A549 (cell line): ENCODE results near the gene TDRD3. TPM values are rescaled to one million over a fixed set of nuclear protein-coding genes. Genes with fewer than 3 reads are reported as not detected.

Source experiments
- ATAC-seq, 2 experiments: fragments of 200-7000 bp in 1 of 2; fragments of >200 bp in 1 of 2; cut with Nextera tagmentation in 1 of 2; cut with Tn5 transposase in 1 of 2; 3 replicates each; pipeline versions ENCODE4 v1.8.0 to v1.9.1; 2018 to 2020; ENCODE audit warnings: mild to moderate bottlenecking in 1 of 2, moderate library complexity in 1 of 2
- CTCF ChIA-PET: fragments of 300-600 bp; sonication (Branson Sonifier 250); formaldehyde crosslinking; extraction: SDS; loops from one replicate; lab custom pipeline; 2021; ENCODE audit warnings: antibody characterized with exemption, inconsistent platforms; lab: Yijun Ruan, JAX
- POLR2A ChIA-PET: fragments of 350-600 bp; formaldehyde crosslinking; extraction: SDS; loops from one replicate; lab custom pipeline; 2021; ENCODE audit warnings: antibody characterized with exemption, inconsistent platforms; lab: Yijun Ruan, JAX
- DNase-seq, 2 experiments: peaks; one replicate each; pipeline versions ENCODE4 v3.0.0 to v3.0.0-alpha.2; 2011 to 2016; ENCODE audit warnings: low read depth in 1 of 2, low spot score in 1 of 2
- FAIRE-seq: peaks from 2 replicates; lab custom pipeline; 2011; peaks lifted over from hg19 to GRCh38; lab: Jason Lieb, UNC
- H3K27ac ChIP-seq, 2 experiments: fragments of >200 bp; sonication (Bioruptor Twin); formaldehyde crosslinking; 3 replicates each; pipeline ENCODE4 v1.5.1; 2016 to 2017
- H3K4me1 ChIP-seq: fragments of >200 bp; sonication (Bioruptor Twin); formaldehyde crosslinking; 3 replicates; pipeline ENCODE4 v1.6.1; 2016
- H3K4me2 ChIP-seq: fragments of >200 bp; sonication (Bioruptor Twin); formaldehyde crosslinking; 3 replicates; pipeline ENCODE4 v1.6.1; 2016
- H3K4me3 ChIP-seq: fragments of >200 bp; sonication (Bioruptor Twin); formaldehyde crosslinking; 3 replicates; pipeline ENCODE4 v1.5.1; 2016
- H3K9me3 ChIP-seq: fragments of >200 bp; sonication (Bioruptor Twin); formaldehyde crosslinking; 3 replicates; pipeline ENCODE4 v1.6.1; 2016
- BHLHE40 ChIP-seq: IDR thresholded peaks from 2 replicates; pipeline ENCODE4 v1.6.1; 2012; ENCODE audit warnings: low read depth, low read length, inconsistent platforms
- CHD4 ChIP-seq: fragments of 200-600 bp; sonication (generic); IDR thresholded peaks from 2 replicates; pipeline ENCODE4 v1.6.1; 2016; ENCODE audit warnings: antibody characterized with exemption, mild to moderate bottlenecking, borderline replicate concordance
- EHF ChIP-seq: fragments of 250-450 bp; sonication (Bioruptor Pico); IDR thresholded peaks from 2 replicates; pipeline ENCODE4 v1.5.0; 2020; ENCODE audit warnings: mild to moderate bottlenecking
- EHMT2 ChIP-seq: fragments of 200-600 bp; sonication (generic); IDR thresholded peaks from 2 replicates; pipeline ENCODE4 v1.6.1; 2016; ENCODE audit warnings: antibody characterized with exemption, low read depth, mild to moderate bottlenecking, moderate library complexity
- EP300 ChIP-seq, 2 experiments: fragments of >200 bp; sonication (Bioruptor Twin); formaldehyde crosslinking; IDR thresholded peaks; 2 replicates in 1 of 2; 3 replicates in 1 of 2; pipeline ENCODE4 v1.6.1; 2016 to 2017
- ESRRA ChIP-seq: fragments of 150-350 bp; IDR thresholded peaks from 2 replicates; pipeline ENCODE4 v1.6.1; 2014; ENCODE audit warnings: mild to moderate bottlenecking, low read length, borderline replicate concordance
- FOSB ChIP-seq: fragments of 250-450 bp; sonication (Bioruptor Pico); IDR thresholded peaks from 2 replicates; pipeline ENCODE4 v1.5.0; 2020; ENCODE audit warnings: mild to moderate bottlenecking, moderate library complexity
- FOSL2 ChIP-seq, 2 experiments: fragments of 450-650 bp in 1 of 2; fragments of >200 bp in 1 of 2; sonication (Bioruptor Twin) in 1 of 2; formaldehyde crosslinking; IDR thresholded peaks; 2 replicates each; pipeline versions ENCODE4 v1.5.0 to v1.6.1; 2016 to 2020; ENCODE audit warnings: mild to moderate bottlenecking in 1 of 2, moderate library complexity in 1 of 2
- HOXA7 ChIP-seq: fragments of 250-450 bp; sonication (Bioruptor Pico); IDR thresholded peaks from 2 replicates; pipeline ENCODE4 v1.5.0; 2020; ENCODE audit warnings: mild to moderate bottlenecking, moderate library complexity
- JUN ChIP-seq, 2 experiments: fragments of >200 bp; sonication (Bioruptor Twin); formaldehyde crosslinking; IDR thresholded peaks; 2 replicates in 1 of 2; 3 replicates in 1 of 2; pipeline ENCODE4 v1.6.1; 2016 to 2017
- KDM1A ChIP-seq: fragments of 200-600 bp; sonication (generic); IDR thresholded peaks from 2 replicates; pipeline ENCODE4 v1.6.1; 2016; ENCODE audit warnings: low read depth, mild to moderate bottlenecking
- NR3C1 ChIP-seq: fragments of >200 bp; sonication (Bioruptor Twin); formaldehyde crosslinking; IDR thresholded peaks from 3 replicates; pipeline ENCODE4 v1.6.1; 2017
- PHF8 ChIP-seq: fragments of 200-600 bp; sonication (generic); IDR thresholded peaks from 2 replicates; pipeline ENCODE4 v1.6.1; 2016; ENCODE audit warnings: low read depth, mild to moderate bottlenecking, antibody characterized with exemption, moderate library complexity, borderline replicate concordance
- POLR2AphosphoS2 ChIP-seq: conservative IDR thresholded peaks from 2 replicates; pipeline ENCODE4 v1.6.1; 2012; ENCODE audit warnings: low read length, improper control_type of control experiment, inconsistent platforms
- RFX5 ChIP-seq: fragments of 450-650 bp; IDR thresholded peaks from 2 replicates; pipeline ENCODE4 v1.7.1; 2014; ENCODE audit warnings: antibody characterized with exemption, mild to moderate bottlenecking, moderate library complexity
- RNF2 ChIP-seq: fragments of 200-600 bp; sonication (generic); IDR thresholded peaks from 2 replicates; pipeline ENCODE4 v1.6.1; 2016; ENCODE audit warnings: low read depth, mild to moderate bottlenecking, antibody characterized with exemption, moderate library complexity, borderline replicate concordance
- TP53 ChIP-seq: fragments of 250-450 bp; sonication (Bioruptor Pico); IDR thresholded peaks from 2 replicates; pipeline ENCODE4 v1.5.0; 2021; ENCODE audit warnings: mild to moderate bottlenecking, moderate library complexity
- ZFP36 ChIP-seq: fragments of 450-650 bp; IDR thresholded peaks from 2 replicates; pipeline ENCODE4 v1.6.1; 2014; ENCODE audit warnings: borderline replicate concordance; ENCODE audit not compliant: partially characterized antibody
- WGBS: methylation state at CpG from one replicate; pipeline ENCODE4 v1.1.6; 2017; ENCODE audit errors: missing lambda C conversion rate; 5-methylcytosine and 5-hydroxymethylcytosine counted together
- polyA plus RNA-seq, 4 experiments: library from polyadenylated mRNA; depleted of rRNA in 3 of 4; stranded (reverse); fragments of >200 nt; fragmentation: RNase III in 1 of 4; extraction: RNeasy Plus Mini Kit Qiagen cat#74134 plus additional on column Dnase treatment in 1 of 4; gene quantifications; 2 replicates in 3 of 4; 3 replicates in 1 of 4; pipeline ENCODE4 v1.2.3, GENCODE V29; 2011 to 2017
- TF ChIP-seq, protein P1 (sequence below): fragments of >200 bp; sonication (Bioruptor Twin); formaldehyde crosslinking; IDR thresholded peaks from 2 replicates; pipeline ENCODE4 v1.6.1; 2016
- TF ChIP-seq, protein P2 (sequence below): fragments of 150-350 bp; IDR thresholded peaks from 2 replicates; pipeline ENCODE4 v1.6.1; 2014; ENCODE audit warnings: low read depth, mild to moderate bottlenecking, low read length
- TF ChIP-seq, protein P3 (sequence below): fragments of 200-600 bp; sonication (generic); IDR thresholded peaks from 2 replicates; pipeline ENCODE4 v1.6.1; 2016; ENCODE audit warnings: antibody characterized with exemption, mild to moderate bottlenecking, moderate library complexity
- TF ChIP-seq, protein P4 (sequence below): fragments of >200 bp; sonication (Bioruptor Twin); formaldehyde crosslinking; IDR thresholded peaks from 3 replicates; pipeline ENCODE4 v1.6.1; 2016

TDRD3 gene
- polyA plus RNA-seq, 2 of the 4 experiments (the other 2 are of a cell fraction) = 5.7 to 11.8 TPM

DNA sequence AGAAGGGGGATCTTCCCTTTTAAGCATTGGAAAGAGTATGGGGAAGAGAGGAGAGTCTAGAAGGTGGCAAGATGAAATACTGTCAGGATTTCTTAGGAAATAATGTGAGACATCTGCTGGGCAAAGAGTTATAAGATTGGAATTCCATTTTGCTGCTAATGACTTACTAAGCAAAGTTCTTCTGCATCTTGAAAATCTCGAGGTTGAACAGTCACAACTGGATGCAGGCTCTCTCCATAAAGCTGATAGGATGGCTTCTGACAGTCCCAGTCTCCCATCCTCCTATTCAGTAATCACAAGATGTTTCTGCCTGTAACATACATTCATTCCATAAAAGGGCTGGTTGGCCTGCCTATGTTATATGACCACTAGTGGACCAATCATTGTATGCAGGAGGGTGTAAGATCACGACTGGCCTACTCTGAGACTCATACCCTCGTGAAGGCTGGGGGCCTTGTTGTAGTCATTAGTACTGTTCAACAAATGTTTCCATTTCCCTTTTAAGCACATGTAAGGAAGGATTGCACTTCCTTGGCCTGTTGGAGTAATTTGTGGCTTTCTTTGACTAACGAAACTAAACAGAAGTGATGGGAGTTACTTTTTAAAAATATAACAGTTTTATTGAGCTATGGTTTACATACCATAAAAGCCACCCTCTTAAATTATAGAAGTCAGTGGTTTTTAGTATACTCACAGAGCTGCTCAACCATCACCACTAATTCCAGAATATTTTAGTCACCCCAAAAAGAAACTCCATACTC, 45.0 kb upstream of the TDRD3 start:
- H3K4me3 ChIP-seq = no peak overlapping the region
- H3K27ac ChIP-seq = no peak overlapping the region
- under 1% methylated on average over 4 of the region's 4 CpGs for WGBS
- no peak overlapping the region for H3K4me2 ChIP-seq
- no peak for DNase-seq
- no peak for TF ChIP-seq JUN (IDR thresholded peaks at IDR 0.05)
- FAIRE-seq = no peak
- ChIA-PET POLR2A (no interaction called here), CTCF (interaction anchor here (1.2 kb wide), 1 partner anchor 8 kb away, joined by 5 read pairs; no protein-coding TSS in a partner anchor)
- no peak for ATAC-seq
- H3K9me3 ChIP-seq = no peaks in the 10 kb centered on the region
- H3K4me1 ChIP-seq = no peaks in the 10 kb centered on the region

DNA sequence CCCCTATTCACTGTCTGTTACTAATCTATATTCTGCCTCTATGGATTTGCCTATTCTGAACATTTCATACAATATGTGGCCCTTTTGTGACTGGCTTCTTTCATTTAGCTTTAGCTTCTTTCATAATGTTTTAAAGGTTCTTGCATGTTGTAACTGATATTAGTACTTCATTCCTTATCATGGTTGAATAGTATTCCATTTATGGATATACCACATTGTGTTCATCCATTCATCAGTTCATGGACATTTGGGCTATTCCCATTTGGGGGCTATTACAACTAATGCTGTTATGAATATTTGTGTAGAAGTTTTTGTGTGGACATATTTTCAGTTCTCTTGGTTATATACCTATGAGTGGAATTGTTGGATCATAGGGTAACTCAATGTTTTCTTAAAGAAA, 44.4 kb upstream of the TDRD3 start:
- CTCF ChIA-PET = interaction anchor here (1.2 kb wide), 1 partner anchor 9 kb away, joined by 5 read pairs; no protein-coding TSS in a partner anchor
- DNase-seq (no peak), ATAC-seq (no peak), FAIRE-seq (no peak)
- Histone ChIP-seq H3K27ac (no peak overlapping the region), H3K4me2 (no peak overlapping the region), H3K9me3 (no peaks in the 10 kb centered on the region), H3K4me1 (no peaks in the 10 kb centered on the region), H3K4me3 (no peak overlapping the region)
- TF ChIP-seq RFX5 (no peak), ZFP36 (no peak), CHD4 (no peak), TP53 (CRISPR knock-in tag) (no peak), PHF8 (no peak)
- TF ChIP-seq, protein P1, sequence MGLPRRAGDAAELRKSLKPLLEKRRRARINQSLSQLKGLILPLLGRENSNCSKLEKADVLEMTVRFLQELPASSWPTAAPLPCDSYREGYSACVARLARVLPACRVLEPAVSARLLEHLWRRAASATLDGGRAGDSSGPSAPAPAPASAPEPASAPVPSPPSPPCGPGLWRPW = no peak
- TF ChIP-seq, protein P2, sequence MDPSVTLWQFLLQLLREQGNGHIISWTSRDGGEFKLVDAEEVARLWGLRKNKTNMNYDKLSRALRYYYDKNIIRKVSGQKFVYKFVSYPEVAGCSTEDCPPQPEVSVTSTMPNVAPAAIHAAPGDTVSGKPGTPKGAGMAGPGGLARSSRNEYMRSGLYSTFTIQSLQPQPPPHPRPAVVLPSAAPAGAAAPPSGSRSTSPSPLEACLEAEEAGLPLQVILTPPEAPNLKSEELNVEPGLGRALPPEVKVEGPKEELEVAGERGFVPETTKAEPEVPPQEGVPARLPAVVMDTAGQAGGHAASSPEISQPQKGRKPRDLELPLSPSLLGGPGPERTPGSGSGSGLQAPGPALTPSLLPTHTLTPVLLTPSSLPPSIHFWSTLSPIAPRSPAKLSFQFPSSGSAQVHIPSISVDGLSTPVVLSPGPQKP = no peak
- POLR2A ChIA-PET = no interaction called here

DNA sequence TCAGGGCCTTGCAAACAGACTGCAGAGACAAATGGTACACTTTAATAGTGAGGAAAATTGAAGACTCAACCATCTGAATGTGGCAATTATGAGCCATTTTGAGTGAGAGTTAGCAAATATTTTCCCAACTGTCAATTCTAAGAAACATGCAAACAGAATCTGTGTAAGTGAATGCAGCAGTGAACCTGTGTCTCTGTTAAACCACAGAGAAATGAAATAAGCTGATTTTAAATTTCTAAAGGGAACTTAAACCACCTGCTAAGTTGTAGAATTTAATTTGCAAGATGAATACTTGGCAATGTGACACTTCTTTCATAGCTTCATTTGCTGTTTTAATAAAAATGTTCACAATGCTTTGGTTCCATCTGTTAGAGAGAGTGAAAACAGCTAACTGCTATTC, 42.0 kb upstream of the TDRD3 start:
- DNase-seq (no peak), ATAC-seq (no peak), FAIRE-seq (no peak)
- no peak overlapping the region for H3K4me3 ChIP-seq
- TF ChIP-seq FOSB (CRISPR knock-in tag) (no peak), FOSL2 (IDR thresholded peaks at IDR 0.05) (no peak), FOSL2 (CRISPR knock-in tag; IDR thresholded peaks at IDR 0.05) (no peak), RNF2 (no peak)
- no peak overlapping the region for H3K27ac ChIP-seq
- no peaks in the 10 kb centered on the region for H3K9me3 ChIP-seq
- H3K4me1 ChIP-seq = no peaks in the 10 kb centered on the region
- no peak overlapping the region for H3K4me2 ChIP-seq
- ChIA-PET POLR2A (no interaction called here), CTCF (interaction anchor here (1.2 kb wide), 1 partner anchor 18 kb away, joined by 3 read pairs; no protein-coding TSS in a partner anchor)

DNA sequence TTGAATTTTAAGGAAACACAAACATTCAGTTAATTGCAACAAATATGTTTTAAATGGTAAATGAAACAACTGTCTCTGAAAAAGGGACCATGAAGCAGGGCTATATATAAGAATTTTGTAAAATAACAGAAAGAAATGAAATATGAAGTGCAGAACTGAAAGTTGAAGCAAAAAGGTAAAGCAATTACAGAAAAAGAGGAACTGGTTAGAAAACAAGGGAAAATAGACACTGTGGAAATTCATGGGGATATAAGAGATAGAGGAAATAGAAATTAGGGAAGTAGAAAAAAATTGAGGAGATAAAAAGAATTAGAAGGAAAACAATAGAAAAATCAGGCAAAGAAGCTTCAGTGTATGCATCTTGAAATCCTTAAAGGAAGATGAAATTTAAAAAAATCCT, 40.0 kb upstream of the TDRD3 start:
- no peaks in the 10 kb centered on the region for H3K4me1 ChIP-seq
- ChIA-PET POLR2A (no interaction called here), CTCF (no interaction called here)
- FAIRE-seq (no peak), ATAC-seq (no peak), DNase-seq (no peak)
- no peak overlapping the region for H3K27ac ChIP-seq
- no peak overlapping the region for H3K4me3 ChIP-seq
- H3K9me3 ChIP-seq = no peaks in the 10 kb centered on the region
- no peak overlapping the region for H3K4me2 ChIP-seq
- TF ChIP-seq NR3C1 (no peak), EP300 (IDR thresholded peaks at IDR 0.05) (no peak), BHLHE40 (no peak), ESRRA (no peak), POLR2AphosphoS2 (no peak), HOXA7 (CRISPR knock-in tag) (no peak), EHMT2 (no peak), KDM1A (no peak), EHF (CRISPR knock-in tag) (no peak)
- TF ChIP-seq, protein P3, sequence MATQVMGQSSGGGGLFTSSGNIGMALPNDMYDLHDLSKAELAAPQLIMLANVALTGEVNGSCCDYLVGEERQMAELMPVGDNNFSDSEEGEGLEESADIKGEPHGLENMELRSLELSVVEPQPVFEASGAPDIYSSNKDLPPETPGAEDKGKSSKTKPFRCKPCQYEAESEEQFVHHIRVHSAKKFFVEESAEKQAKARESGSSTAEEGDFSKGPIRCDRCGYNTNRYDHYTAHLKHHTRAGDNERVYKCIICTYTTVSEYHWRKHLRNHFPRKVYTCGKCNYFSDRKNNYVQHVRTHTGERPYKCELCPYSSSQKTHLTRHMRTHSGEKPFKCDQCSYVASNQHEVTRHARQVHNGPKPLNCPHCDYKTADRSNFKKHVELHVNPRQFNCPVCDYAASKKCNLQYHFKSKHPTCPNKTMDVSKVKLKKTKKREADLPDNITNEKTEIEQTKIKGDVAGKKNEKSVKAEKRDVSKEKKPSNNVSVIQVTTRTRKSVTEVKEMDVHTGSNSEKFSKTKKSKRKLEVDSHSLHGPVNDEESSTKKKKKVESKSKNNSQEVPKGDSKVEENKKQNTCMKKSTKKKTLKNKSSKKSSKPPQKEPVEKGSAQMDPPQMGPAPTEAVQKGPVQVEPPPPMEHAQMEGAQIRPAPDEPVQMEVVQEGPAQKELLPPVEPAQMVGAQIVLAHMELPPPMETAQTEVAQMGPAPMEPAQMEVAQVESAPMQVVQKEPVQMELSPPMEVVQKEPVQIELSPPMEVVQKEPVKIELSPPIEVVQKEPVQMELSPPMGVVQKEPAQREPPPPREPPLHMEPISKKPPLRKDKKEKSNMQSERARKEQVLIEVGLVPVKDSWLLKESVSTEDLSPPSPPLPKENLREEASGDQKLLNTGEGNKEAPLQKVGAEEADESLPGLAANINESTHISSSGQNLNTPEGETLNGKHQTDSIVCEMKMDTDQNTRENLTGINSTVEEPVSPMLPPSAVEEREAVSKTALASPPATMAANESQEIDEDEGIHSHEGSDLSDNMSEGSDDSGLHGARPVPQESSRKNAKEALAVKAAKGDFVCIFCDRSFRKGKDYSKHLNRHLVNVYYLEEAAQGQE = no peak
- TF ChIP-seq, protein P2 = no peak
- TF ChIP-seq, protein P4, sequence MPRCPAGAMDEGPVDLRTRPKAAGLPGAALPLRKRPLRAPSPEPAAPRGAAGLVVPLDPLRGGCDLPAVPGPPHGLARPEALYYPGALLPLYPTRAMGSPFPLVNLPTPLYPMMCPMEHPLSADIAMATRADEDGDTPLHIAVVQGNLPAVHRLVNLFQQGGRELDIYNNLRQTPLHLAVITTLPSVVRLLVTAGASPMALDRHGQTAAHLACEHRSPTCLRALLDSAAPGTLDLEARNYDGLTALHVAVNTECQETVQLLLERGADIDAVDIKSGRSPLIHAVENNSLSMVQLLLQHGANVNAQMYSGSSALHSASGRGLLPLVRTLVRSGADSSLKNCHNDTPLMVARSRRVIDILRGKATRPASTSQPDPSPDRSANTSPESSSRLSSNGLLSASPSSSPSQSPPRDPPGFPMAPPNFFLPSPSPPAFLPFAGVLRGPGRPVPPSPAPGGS = no peak
